GM12891 (cell line): ENCODE measurements around the gene B4GALNT1.
"Not testable (repeated sequence)": the region's sequence is repeated elsewhere in the genome, so short reads cannot be mapped to it uniquely, and the experiment has no call there.

ENCODE experiments used
- PAX5 ChIP-seq: IDR thresholded peaks from 2 replicates; pipeline ENCODE4 v1.6.1; 2011; ENCODE audit warnings: low read length, moderate library complexity, mild to moderate bottlenecking; ENCODE audit not compliant: insufficient read depth, severe bottlenecking
- POLR2A ChIP-seq: IDR thresholded peaks from 2 replicates; pipeline ENCODE4 v1.6.1; 2011; ENCODE audit warnings: low read depth, low read length, control low read depth
- POLR2AphosphoS5 ChIP-seq: IDR thresholded peaks from 2 replicates; pipeline ENCODE4 v1.6.1; 2011; ENCODE audit warnings: low read depth, low read length, control low read depth
- POU2F2 ChIP-seq: IDR thresholded peaks from 2 replicates; pipeline ENCODE4 v1.6.1; 2011; ENCODE audit warnings: low read depth, mild to moderate bottlenecking, control low read depth, low read length, moderate library complexity
- SPI1 ChIP-seq: IDR thresholded peaks from 2 replicates; pipeline ENCODE4 v1.6.1; 2011; ENCODE audit warnings: low read depth, low read length, control low read depth
- TAF1 ChIP-seq: IDR thresholded peaks from 2 replicates; pipeline ENCODE4 v1.6.1; 2011; ENCODE audit warnings: low read depth, low read length, control low read depth

- not testable (repeated sequence) for TF ChIP-seq POLR2A, SPI1, POLR2AphosphoS5, TAF1, PAX5, POU2F2
Measured at GRCh38 chr12:57677947-57678346, 44.9 kb upstream of the B4GALNT1 start.
